Lower leg skin (tissue), 3 donors: ENCODE measurements around the gene HDAC4.

Experiments
- POLR2A ChIP-seq, 2 donors: fragments of 450-650 bp; IDR thresholded peaks; one replicate each; pipeline ENCODE4 v1.6.1; 2016 to 2017; ENCODE audit warnings: antibody characterized with exemption in 2 of 2, mild to moderate bottlenecking in 1 of 2, moderate library complexity in 1 of 2
- TF ChIP-seq, protein P1 (sequence below), 3 donors: fragments of 450-650 bp; IDR thresholded peaks; one replicate each; pipeline ENCODE4 v1.5.1; 2016; ENCODE audit warnings: antibody characterized with exemption in 3 of 3, mild to moderate bottlenecking in 3 of 3, moderate library complexity in 2 of 3

DNA sequence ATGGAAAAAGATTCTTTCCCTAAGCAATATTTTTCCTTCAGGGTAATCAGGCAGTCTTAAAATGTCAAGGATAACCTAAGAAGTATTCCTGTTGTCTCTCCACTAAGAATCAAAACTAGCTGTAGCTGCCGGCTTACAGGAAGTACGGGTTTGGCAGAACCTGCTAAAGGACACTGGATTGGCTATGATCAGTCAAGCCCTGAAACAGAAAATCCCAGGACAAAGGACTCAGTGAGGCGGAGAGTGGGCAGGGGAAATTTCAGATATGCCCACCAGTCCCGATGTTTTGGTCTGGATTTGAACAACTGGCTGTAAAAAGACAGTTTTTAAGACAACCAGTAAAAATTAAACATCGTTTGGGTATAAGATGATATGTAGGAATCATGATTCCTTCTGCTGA is 155.7 kb downstream of the HDAC4 start:
- TF ChIP-seq, protein P1, sequence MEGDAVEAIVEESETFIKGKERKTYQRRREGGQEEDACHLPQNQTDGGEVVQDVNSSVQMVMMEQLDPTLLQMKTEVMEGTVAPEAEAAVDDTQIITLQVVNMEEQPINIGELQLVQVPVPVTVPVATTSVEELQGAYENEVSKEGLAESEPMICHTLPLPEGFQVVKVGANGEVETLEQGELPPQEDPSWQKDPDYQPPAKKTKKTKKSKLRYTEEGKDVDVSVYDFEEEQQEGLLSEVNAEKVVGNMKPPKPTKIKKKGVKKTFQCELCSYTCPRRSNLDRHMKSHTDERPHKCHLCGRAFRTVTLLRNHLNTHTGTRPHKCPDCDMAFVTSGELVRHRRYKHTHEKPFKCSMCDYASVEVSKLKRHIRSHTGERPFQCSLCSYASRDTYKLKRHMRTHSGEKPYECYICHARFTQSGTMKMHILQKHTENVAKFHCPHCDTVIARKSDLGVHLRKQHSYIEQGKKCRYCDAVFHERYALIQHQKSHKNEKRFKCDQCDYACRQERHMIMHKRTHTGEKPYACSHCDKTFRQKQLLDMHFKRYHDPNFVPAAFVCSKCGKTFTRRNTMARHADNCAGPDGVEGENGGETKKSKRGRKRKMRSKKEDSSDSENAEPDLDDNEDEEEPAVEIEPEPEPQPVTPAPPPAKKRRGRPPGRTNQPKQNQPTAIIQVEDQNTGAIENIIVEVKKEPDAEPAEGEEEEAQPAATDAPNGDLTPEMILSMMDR (IDR thresholded peaks at IDR 0.05) = no peak
- no peak for TF ChIP-seq POLR2A (IDR thresholded peaks at IDR 0.05)
